CD4-positive, alpha-beta T cell (primary cell): ENCODE results near the gene TUBA1B. TPM values are rescaled to one million over a fixed set of nuclear protein-coding genes. Genes with fewer than 3 reads are reported as not detected.
A peak's percentile ranks its signal among the peaks of the same experiment; 100 is the strongest.

Experiments
- ATAC-seq: fragments of 200-7000 bp; cut with Tn5 transposase; one replicate; pipeline ENCODE4 v1.10.0; 2022; ENCODE audit warnings: mild to moderate bottlenecking; ENCODE audit not compliant: poor library complexity
- CTCF ChIA-PET: fragments of 350-600 bp; sonication (Branson Sonifier 250); formaldehyde crosslinking; loops from one replicate; lab custom pipeline; 2021; ENCODE audit warnings: antibody characterized with exemption, inconsistent platforms; lab: Charles Lee
- POLR2A ChIA-PET: fragments of 350-600 bp; sonication (Branson Sonifier 250); formaldehyde crosslinking; loops from one replicate; lab custom pipeline; 2021; ENCODE audit warnings: antibody characterized with exemption, inconsistent platforms; lab: Charles Lee
- DNase-seq, 14 experiments: peaks; one replicate each; pipeline ENCODE4 v3.0.0-alpha.2; 2013 to 2020; ENCODE audit warnings: mixed read lengths in 2 of 14
- H3K27ac ChIP-seq, 2 donors: one replicate each; pipeline versions ENCODE4 v1.5.1 to v1.7.0; 2013; ENCODE audit warnings: low read length in 2 of 2, low read depth in 1 of 2, mild to moderate bottlenecking in 1 of 2
- H3K27me3 ChIP-seq, 2 experiments: 1 replicate in 1 of 2; 2 replicates in 1 of 2; pipeline versions ENCODE4 v1.6.1 to v1.7.0; 2013; ENCODE audit warnings: low read length in 2 of 2, control low read depth in 1 of 2, mild to moderate bottlenecking in 1 of 2, moderate library complexity in 1 of 2; ENCODE audit not compliant: insufficient read depth in 2 of 2, control insufficient read depth in 1 of 2
- H3K36me3 ChIP-seq: one replicate; pipeline ENCODE4 v1.6.1; 2013; ENCODE audit warnings: low read length, control low read depth; ENCODE audit not compliant: insufficient read depth
- H3K4me1 ChIP-seq: one replicate; pipeline ENCODE4 v1.6.1; 2013; ENCODE audit warnings: low read length, control low read depth; ENCODE audit not compliant: insufficient read depth
- H3K4me3 ChIP-seq: one replicate; pipeline ENCODE4 v1.5.1; 2013; ENCODE audit warnings: mild to moderate bottlenecking, low read length, moderate library complexity
- H3K9me3 ChIP-seq, 2 experiments: 1 replicate in 1 of 2; 2 replicates in 1 of 2; pipeline versions ENCODE4 v1.6.1 to v1.7.0; 2013; ENCODE audit warnings: low read length in 2 of 2, mild to moderate bottlenecking in 2 of 2, control low read depth in 1 of 2, moderate library complexity in 1 of 2; ENCODE audit not compliant: control insufficient read depth in 1 of 2, insufficient read depth in 1 of 2
- H3K27ac Mint-ChIP-seq: one replicate; pipeline ENCODE4 v1.8.0; 2020; ENCODE audit warnings: mixed read lengths
- H3K27me3 Mint-ChIP-seq: one replicate; pipeline ENCODE4 v1.8.0; 2021; ENCODE audit warnings: mixed read lengths
- H3K36me3 Mint-ChIP-seq: one replicate; pipeline ENCODE4 v1.8.0; 2021; ENCODE audit warnings: low read depth, mixed read lengths
- H3K4me1 Mint-ChIP-seq: one replicate; pipeline ENCODE4 v1.8.0; 2021; ENCODE audit warnings: low read depth, mixed read lengths
- H3K4me3 Mint-ChIP-seq: one replicate; pipeline ENCODE4 v1.8.0; 2020; ENCODE audit warnings: mild to moderate bottlenecking, mixed read lengths
- H3K9me3 Mint-ChIP-seq: one replicate; pipeline ENCODE4 v1.8.0; 2020; ENCODE audit warnings: mixed read lengths
- intact Hi-C, 2 experiments: fragments of 100-400 bp; cut with DNase I in 1 of 2; cut with micrococcal nuclease in 1 of 2; formaldehyde crosslinking; loops; one replicate each; pipeline versions ENCODE4 v1.15.1 to v1.9.0; 2023 to 2025; cut with DNase I, micrococcal nuclease
- total RNA-seq, 174 experiments: library from RNA in 2 of 174; stranded (reverse) in 2 of 174; gene quantifications; one replicate each; pipeline ENCODE4 v1.2.3 and lab custom pipeline; 2021 to 2026
- TF ChIP-seq, protein P1 (sequence below): fragments of 200-600 bp; IDR thresholded peaks from one replicate; pipeline ENCODE4 v1.8.0; 2022; ENCODE audit warnings: antibody characterized with exemption, mild to moderate bottlenecking

Gene TUBA1B
- total RNA-seq, 2 experiments from 2014 or later = 116 to 120 TPM

DNA sequence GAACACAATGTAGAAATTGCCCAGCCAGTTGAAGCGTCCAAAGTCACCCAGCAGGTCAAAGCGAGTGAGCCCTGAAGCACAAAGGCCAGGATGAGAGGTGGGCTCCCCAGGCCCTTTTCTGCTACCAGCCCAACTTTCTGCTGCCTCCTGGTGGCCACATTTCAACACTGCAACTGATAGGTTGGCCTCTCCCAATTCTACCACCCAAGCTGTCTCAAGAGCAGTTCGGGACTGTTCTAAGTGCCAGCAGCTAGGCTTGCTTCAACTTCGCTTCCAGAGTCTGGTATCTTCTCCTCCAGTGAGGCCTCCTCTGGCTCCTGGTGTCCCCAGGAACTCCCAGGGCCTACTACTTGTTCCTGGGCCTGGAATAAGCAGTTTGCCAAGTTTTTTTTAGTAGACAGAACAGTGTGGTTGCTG is 33.2 kb downstream of the TUBA1B start:
- intact Hi-C loops = loop anchor here (1.0 to 2.0 kb wide), 2 partner anchors 33 to 34 kb away; no protein-coding TSS in a partner anchor
- TF ChIP-seq, protein P1, sequence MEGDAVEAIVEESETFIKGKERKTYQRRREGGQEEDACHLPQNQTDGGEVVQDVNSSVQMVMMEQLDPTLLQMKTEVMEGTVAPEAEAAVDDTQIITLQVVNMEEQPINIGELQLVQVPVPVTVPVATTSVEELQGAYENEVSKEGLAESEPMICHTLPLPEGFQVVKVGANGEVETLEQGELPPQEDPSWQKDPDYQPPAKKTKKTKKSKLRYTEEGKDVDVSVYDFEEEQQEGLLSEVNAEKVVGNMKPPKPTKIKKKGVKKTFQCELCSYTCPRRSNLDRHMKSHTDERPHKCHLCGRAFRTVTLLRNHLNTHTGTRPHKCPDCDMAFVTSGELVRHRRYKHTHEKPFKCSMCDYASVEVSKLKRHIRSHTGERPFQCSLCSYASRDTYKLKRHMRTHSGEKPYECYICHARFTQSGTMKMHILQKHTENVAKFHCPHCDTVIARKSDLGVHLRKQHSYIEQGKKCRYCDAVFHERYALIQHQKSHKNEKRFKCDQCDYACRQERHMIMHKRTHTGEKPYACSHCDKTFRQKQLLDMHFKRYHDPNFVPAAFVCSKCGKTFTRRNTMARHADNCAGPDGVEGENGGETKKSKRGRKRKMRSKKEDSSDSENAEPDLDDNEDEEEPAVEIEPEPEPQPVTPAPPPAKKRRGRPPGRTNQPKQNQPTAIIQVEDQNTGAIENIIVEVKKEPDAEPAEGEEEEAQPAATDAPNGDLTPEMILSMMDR = peak; percentile 76
- Mint-ChIP-seq H3K9me3 (no peaks in the 10 kb centered on the region), H3K4me1 (peaks cover 25% of the 10 kb centered on the region), H3K4me3 (no peak overlapping the region), H3K27me3 (peaks cover 28% of the 10 kb centered on the region), H3K27ac (no peak overlapping the region), H3K36me3 (peaks cover 62% of the 10 kb centered on the region)
- H3K27me3 ChIP-seq = peaks cover 16 to 20% of the 10 kb centered on the region in 2 experiments
- ChIA-PET CTCF (interaction anchor here (0.8 to 5.0 kb wide), 13 partner anchors 10 to 245 kb away, joined by 3 to 46 read pairs (median 6); partner anchors contain the start of genes DDX23, LMBR1L, RHEBL1 and TUBA1B), POLR2A (interaction anchor here (0.8 to 4.2 kb wide), 7 partner anchors 9 to 137 kb away, joined by 3 to 41 read pairs (median 4); partner anchors contain the start of genes LMBR1L, RHEBL1, TUBA1A and TUBA1B)
- H3K36me3 ChIP-seq = peaks cover 57% of the 10 kb centered on the region
- no peak overlapping the region for H3K4me3 ChIP-seq
- DNase-seq (peak; percentile 36 to 80 (median 58)), ATAC-seq (peak; percentile 73)
- peaks cover 0 to 5% of the 10 kb centered on the region in 2 experiments for H3K9me3 ChIP-seq
- no peak overlapping the region for H3K27ac ChIP-seq
- H3K4me1 ChIP-seq = peaks cover 15% of the 10 kb centered on the region

DNA sequence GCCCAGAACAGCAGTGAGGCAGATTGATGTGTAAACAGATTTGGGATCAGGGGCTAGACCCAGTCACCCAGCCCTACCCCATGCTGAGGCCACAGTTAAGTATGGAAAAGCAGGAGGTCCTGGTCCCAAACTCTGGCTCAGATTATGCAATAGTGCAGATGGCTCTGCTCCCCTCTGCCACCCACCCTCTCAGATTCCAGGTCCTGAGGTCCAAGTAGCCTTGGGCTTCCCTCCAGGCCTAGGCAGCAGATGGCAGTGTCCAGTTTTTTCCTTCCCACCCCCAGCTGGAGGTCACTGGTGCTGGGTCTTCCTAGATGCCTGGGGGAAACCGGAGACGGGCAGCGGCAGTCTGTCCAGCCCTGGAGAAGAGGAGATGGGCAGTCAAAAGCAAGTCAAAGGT is 33.8 kb downstream of the TUBA1B start:
- H3K27ac Mint-ChIP-seq = no peak overlapping the region
- H3K9me3 Mint-ChIP-seq = no peaks in the 10 kb centered on the region
- ATAC-seq (no peak), DNase-seq (no peak)
- ChIA-PET CTCF (interaction anchor here (1.1 to 5.0 kb wide), 8 partner anchors 9 to 245 kb away, joined by 5 to 46 read pairs (median 8); partner anchors contain the start of genes DDX23, LMBR1L and TUBA1B), POLR2A (interaction anchor here (0.8 to 4.2 kb wide), 6 partner anchors 8 to 91 kb away, joined by 3 to 41 read pairs (median 6); partner anchors contain the start of genes LMBR1L, RHEBL1, TUBA1A and TUBA1B)
- no peak overlapping the region for H3K27ac ChIP-seq
- H3K36me3 Mint-ChIP-seq = peaks cover 55% of the 10 kb centered on the region
- H3K4me1 ChIP-seq = peaks cover 18% of the 10 kb centered on the region
- peaks cover 50% of the 10 kb centered on the region for H3K36me3 ChIP-seq
- H3K4me1 Mint-ChIP-seq = peaks cover 32% of the 10 kb centered on the region
- peaks cover 22 to 26% of the 10 kb centered on the region in 2 experiments for H3K27me3 ChIP-seq
- H3K4me3 Mint-ChIP-seq = no peak overlapping the region
- TF ChIP-seq, protein P1 = no peak
- no peak overlapping the region for H3K4me3 ChIP-seq
- peaks cover 0 to 5% of the 10 kb centered on the region in 2 experiments for H3K9me3 ChIP-seq
- intact Hi-C loops = no loop called here
- peaks cover 35% of the 10 kb centered on the region for H3K27me3 Mint-ChIP-seq

DNA sequence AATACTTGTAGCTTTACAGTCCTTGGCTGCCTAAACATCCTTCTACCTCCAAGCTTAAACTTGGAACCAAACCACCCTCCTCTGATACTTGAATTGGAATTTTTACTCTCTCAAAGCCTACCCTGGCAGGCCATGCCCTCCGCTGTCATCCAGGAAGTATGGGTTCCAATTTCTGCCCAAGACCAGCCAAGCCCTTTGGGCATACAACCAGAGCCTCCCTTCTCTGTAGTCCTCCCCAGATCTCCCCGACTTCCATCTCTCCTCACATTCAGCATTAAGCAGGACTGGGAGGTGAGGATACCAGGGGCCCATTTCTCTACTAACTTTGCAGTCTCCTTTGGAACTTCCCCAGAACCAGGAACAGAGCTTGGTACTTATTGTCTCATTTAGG is 36.2 kb downstream of the TUBA1B start:
- TF ChIP-seq, protein P1 = no peak

More for the DNA sequence above, 36.2 kb downstream of the TUBA1B start:
- peaks cover 0 to 19% of the 10 kb centered on the region in 2 experiments for H3K9me3 ChIP-seq
- peaks cover 45 to 50% of the 10 kb centered on the region in 2 experiments for H3K27me3 ChIP-seq
- peak overlapping the region; percentile 3 for H3K27ac Mint-ChIP-seq
- H3K9me3 Mint-ChIP-seq = no peaks in the 10 kb centered on the region
- POLR2A ChIA-PET = interaction anchor here (0.8 to 5.1 kb wide), 6 partner anchors 13 to 169 kb away, joined by 3 to 42 read pairs (median 8); partner anchors contain the start of genes FKBP11, LMBR1L, RHEBL1 and TUBA1A
- intact Hi-C loops = loop anchor here in 1 of 2 experiments (2.0 kb wide), 1 partner anchor 16 kb away; the partner anchor contains the start of gene LMBR1L
- peaks cover 58% of the 10 kb centered on the region for H3K27me3 Mint-ChIP-seq
- H3K4me1 ChIP-seq = peaks cover 43% of the 10 kb centered on the region
- H3K36me3 Mint-ChIP-seq = peaks cover 31% of the 10 kb centered on the region
- no peak overlapping the region for H3K27ac ChIP-seq
- H3K4me1 Mint-ChIP-seq = peaks cover 55% of the 10 kb centered on the region
- H3K36me3 ChIP-seq = peaks cover 26% of the 10 kb centered on the region
- CTCF ChIA-PET = interaction anchor here (1.1 to 2.0 kb wide), 5 partner anchors 31 to 140 kb away, joined by 3 to 7 read pairs (median 3); no protein-coding TSS in a partner anchor
- DNase-seq = no peak
- H3K4me3 Mint-ChIP-seq = peak overlapping the region; percentile 44
- no peak overlapping the region for H3K4me3 ChIP-seq
- no peak for ATAC-seq
